NCI-H2196 (cell line): ENCODE results near the gene HRH1.

Experiments used
- DNase-seq: peaks from one replicate; lab custom pipeline; 2025; ENCODE audit not compliant: unreplicated experiment; lab: John Stamatoyannopoulos, UW

HRH1 gene

GRCh38 chr3:11272906-11273574 lies 118.7 kb downstream of the HRH1 start:
- DNase-seq = no peak

- DNase-seq = no peak
These were observed 119.6 kb downstream of the HRH1 start for GRCh38 chr3:11273891-11274291.

GRCh38 chr3:11274566-11275142 lies 120.4 kb downstream of the HRH1 start:
- DNase-seq = no peak

GRCh38 chr3:11275926-11276325 lies 121.6 kb downstream of the HRH1 start:
- DNase-seq = no peak

- no peak for DNase-seq
These were observed 122.6 kb downstream of the HRH1 start for GRCh38 chr3:11276901-11277300.

GRCh38 chr3:11282250-11283138 lies 128.2 kb downstream of the HRH1 start:
- DNase-seq = no peak

GRCh38 chr3:11283139-11283475 lies 128.8 kb downstream of the HRH1 start:
- DNase-seq = no peak

GRCh38 chr3:11284011-11284410 lies 129.7 kb downstream of the HRH1 start:
- no peak for DNase-seq

- DNase-seq = no peak
These were observed 131.2 kb downstream of the HRH1 start for GRCh38 chr3:11285471-11285870.

GRCh38 chr3:11287404-11287803 lies 133.1 kb downstream of the HRH1 start:
- no peak for DNase-seq

- DNase-seq = no peak
These were observed 133.8 kb downstream of the HRH1 start for GRCh38 chr3:11288021-11288491.

- DNase-seq = no peak
These were observed 134.7 kb downstream of the HRH1 start for GRCh38 chr3:11288786-11289637.

GRCh38 chr3:11289864-11290263 lies 135.6 kb downstream of the HRH1 start:
- no peak for DNase-seq

GRCh38 chr3:11290743-11291680 lies 136.7 kb downstream of the HRH1 start:
- DNase-seq = no peak

- no peak for DNase-seq
These were observed 137.5 kb downstream of the HRH1 start for GRCh38 chr3:11291808-11292207.

- no peak for DNase-seq
These were observed 142.8 kb downstream of the HRH1 start for GRCh38 chr3:11297126-11297525.

GRCh38 chr3:11300970-11301369 lies 146.7 kb downstream of the HRH1 start:
- DNase-seq = no peak

GRCh38 chr3:11302444-11302843 lies 148.2 kb downstream of the HRH1 start:
- no peak for DNase-seq

GRCh38 chr3:11304175-11304574 lies 149.9 kb downstream of the HRH1 start:
- DNase-seq = no peak

- DNase-seq = no peak
These were observed 151.2 kb downstream of the HRH1 start for GRCh38 chr3:11305509-11305908.
